GM18505 (cell line): Measurements from ENCODE around the gene CPLX1.

Experiments
- ATAC-seq: cut with Tn5 transposase; IDR thresholded peaks from one replicate; pipeline ENCODE4 v1.9.1; 2021; ENCODE audit not compliant: unreplicated experiment
- POLR2A ChIP-seq: IDR thresholded peaks from 4 replicates; pipeline ENCODE4 v1.6.1; 2011; ENCODE audit warnings: borderline replicate concordance; ENCODE audit not compliant: insufficient read depth, insufficient read length; ENCODE audit errors: extremely low read depth

Gene CPLX1

DNA sequence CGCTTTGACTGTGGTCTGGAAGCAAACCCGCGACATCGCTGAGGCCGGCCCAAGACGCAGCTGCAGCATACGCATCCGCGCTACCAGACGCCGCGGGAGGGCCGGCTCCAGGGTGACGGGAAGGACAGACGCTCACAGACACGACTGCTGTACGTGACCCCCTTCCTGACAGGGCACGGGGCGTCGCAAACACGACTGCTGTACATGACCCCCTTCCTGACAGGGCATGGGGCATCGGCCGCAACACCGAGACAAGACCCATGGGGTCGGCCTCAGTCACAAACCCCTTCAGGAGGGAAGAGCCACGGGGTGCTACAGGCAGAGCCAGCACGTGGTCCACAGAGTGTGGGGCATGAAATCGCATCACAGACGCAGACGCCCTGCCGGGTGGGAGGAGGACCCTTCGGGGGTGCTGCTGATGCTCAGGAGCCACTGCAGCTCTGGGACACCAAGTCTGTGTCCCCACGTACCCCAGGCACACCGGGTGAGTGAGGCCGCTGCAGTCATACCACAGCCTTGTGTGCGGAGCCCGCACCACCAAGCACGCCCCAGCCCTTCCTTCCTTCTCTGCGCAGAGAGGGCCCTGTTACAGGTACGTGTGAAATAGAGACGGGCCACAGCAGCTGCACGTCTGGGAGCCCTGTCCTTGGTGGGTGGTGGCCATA lies 38.7 kb upstream of the CPLX1 start:
- no peak for ATAC-seq
- no peak for TF ChIP-seq POLR2A

- ATAC-seq: no peak
- TF ChIP-seq POLR2A: no peak
These were observed 34.6 kb upstream of the CPLX1 start for GRCh38 chr4:860561-860960.

- no peak for ATAC-seq
- no peak for TF ChIP-seq POLR2A
These were observed 33.6 kb upstream of the CPLX1 start for GRCh38 chr4:859496-859895.

GRCh38 chr4:858831-859451 lies 33.0 kb upstream of the CPLX1 start:
- no peak for TF ChIP-seq POLR2A

GRCh38 chr4:858041-858481 lies 32.1 kb upstream of the CPLX1 start:
- TF ChIP-seq POLR2A: no peak
- no peak for ATAC-seq

More at GRCh38 chr4:858831-859451, 33.0 kb upstream of the CPLX1 start:
- ATAC-seq: no peak

GRCh38 chr4:857461-857860 lies 31.5 kb upstream of the CPLX1 start:
- ATAC-seq: no peak
- TF ChIP-seq POLR2A: no peak

DNA sequence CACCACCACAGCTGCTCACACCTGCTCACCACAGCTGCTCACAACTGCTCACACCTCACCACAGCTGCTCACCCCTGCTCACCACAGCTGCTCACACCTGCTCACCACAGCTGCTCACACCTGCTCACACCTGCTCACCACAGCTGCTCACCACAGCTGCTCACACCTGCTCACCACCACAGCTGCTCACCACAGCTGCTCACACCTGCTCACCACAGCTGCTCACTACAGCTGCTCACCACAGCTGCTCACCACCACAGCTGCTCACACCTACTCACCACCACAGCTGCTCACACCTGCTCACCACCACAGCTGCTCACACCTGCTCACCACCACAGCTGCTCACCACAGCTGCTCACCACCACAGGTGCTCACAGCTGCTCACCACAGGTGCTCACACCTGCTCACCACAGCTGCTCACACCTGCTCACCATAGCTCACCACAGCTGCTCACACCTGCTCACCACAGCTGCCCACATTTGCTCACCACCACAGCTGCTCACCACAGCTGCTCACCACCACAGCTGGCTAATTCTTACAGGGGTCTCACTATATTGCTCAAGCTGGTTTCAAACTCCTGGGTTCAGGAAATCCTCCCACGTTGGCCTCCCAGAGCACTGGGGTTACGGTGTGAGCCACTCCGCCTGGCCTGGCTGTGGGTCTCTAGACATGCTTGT lies 30.4 kb upstream of the CPLX1 start:
- ATAC-seq: no peak
- TF ChIP-seq POLR2A: no peak

- no peak for TF ChIP-seq POLR2A
- ATAC-seq: no peak
These were observed 29.9 kb upstream of the CPLX1 start for GRCh38 chr4:855880-856224.

GRCh38 chr4:854356-854755 lies 28.4 kb upstream of the CPLX1 start:
- ATAC-seq: no peak

DNA sequence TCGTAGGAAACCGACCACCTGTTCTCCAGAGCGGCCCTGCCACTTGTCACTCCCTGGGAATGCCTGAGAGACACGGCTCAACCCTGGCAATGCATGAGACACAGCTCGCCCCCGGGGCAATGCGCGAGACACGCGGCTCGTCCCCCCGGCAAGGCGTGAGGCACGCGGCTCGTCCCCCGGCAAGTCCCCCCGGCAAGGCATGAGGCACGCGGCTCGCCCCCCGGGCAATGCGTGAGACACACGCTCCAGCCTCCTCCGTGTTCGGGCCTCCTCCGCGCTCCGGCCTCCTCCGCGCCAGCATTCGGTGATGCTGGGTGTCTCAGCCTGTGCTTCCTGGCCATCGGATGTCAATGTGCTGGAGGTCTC lies 27.5 kb upstream of the CPLX1 start:
- no peak for ATAC-seq
- TF ChIP-seq POLR2A: no peak

More at GRCh38 chr4:854356-854755, 28.4 kb upstream of the CPLX1 start:
- TF ChIP-seq POLR2A: no peak

DNA sequence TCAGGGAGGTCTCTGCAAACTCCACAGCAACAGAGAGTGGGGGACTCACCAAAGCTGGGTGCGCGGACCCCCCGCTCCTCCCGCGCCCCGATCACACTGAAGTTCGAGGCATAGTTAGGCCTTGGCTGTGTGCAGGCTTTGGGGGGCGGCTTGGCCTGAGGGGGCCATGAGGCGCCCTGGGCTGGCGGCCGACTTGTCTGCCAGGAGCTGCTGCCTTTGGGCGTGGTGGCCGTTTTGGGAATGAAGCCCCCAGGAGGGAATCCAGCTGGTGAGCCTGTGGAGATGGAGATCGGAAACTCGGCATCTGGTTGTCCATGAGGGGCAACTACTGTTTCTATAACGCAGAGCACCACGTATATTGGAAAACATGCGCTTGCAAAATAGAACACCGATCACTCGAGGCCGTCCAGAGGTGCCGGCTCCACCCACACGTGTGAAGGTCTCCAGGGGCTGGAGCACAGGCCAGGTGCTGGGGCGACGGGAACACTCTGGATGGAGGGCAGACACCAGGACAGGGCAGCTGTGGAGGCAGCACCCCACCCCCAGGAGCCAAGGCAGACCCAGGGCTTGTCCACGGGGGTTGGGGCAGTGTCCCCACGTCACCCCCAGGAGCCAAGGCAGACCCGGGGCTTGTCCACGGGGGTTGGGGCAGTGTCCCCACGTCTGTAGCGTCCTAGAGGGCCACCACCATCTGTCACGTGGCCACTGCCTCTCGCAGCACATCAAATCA lies 25.9 kb upstream of the CPLX1 start:
- no peak for TF ChIP-seq POLR2A
- ATAC-seq: no peak

- no peak for TF ChIP-seq POLR2A
These were observed 24.5 kb upstream of the CPLX1 start for GRCh38 chr4:850323-850945.

GRCh38 chr4:849478-850175 lies 23.7 kb upstream of the CPLX1 start:
- TF ChIP-seq POLR2A: no peak
- no peak for ATAC-seq

More at GRCh38 chr4:850323-850945, 24.5 kb upstream of the CPLX1 start:
- ATAC-seq: no peak

DNA sequence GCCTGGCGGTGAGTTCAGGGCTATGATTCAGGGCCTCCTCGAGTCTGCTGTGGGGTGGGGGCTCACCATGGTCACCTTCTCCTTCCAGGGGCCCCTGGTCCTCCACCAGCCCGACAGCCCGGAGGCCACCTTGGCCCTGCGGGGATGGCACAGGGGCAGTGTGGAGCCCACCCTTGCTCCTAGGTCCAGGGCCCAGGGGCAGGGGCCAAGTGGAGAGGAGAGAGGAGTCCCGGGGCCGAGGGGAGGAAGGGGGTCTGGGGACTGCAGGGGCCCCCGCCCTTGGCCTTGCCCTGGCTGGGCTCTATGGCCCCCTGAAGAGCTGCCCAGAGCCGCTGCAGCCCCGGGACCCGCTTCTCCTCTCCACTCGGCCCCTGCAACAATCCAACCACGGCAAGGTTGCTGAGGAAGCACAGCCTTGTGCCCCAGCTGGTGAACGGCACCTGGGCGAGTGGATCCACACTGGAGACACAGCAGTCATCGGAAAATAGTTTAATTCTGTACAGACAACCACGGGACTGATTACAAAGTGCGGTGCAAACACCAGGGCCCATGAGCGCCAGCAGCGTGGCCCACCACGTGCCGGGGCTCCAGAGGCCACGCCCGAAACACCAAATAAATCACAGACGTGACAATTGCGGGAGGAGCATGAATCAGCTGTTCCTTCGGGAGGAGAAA lies 23.0 kb upstream of the CPLX1 start:
- no peak for TF ChIP-seq POLR2A
- ATAC-seq: no peak
